MM.1S (cell line): Measurements from ENCODE around the gene CYP2S1.

Experiments
- CTCF ChIP-seq: fragments of 300-600 bp; sonication (generic); IDR thresholded peaks from 2 replicates; pipeline ENCODE4 v1.5.1; 2016; ENCODE audit warnings: antibody characterized with exemption, low read length, mixed read lengths
- EZH2 ChIP-seq: fragments of 300-600 bp; sonication (generic); optimal IDR thresholded peaks from 2 replicates; pipeline ENCODE3; 2017; ENCODE audit warnings: low read depth, mild to moderate bottlenecking, antibody characterized with exemption, low read length, mixed read lengths
- EZH2phosphoT487 ChIP-seq: fragments of 300-600 bp; sonication (generic); IDR thresholded peaks from 2 replicates; pipeline ENCODE4 v1.6.1; 2018; ENCODE audit warnings: antibody characterized with exemption, low read length

- TF ChIP-seq CTCF (no peak), EZH2 (no peak), EZH2phosphoT487 (no peak)
Observed at GRCh38 chr19:41244117-41244516, 51.1 kb downstream of the CYP2S1 start.
